Psoas muscle (tissue), 8 donors: ENCODE measurements around the gene SPNS2. TPM values are rescaled to one million over a fixed set of nuclear protein-coding genes. Genes with fewer than 3 reads are reported as not detected.

Experiments used
- ATAC-seq, 4 donors: fragments of 200-7000 bp; cut with Tn5 transposase; one replicate each; pipeline ENCODE4 v1.9.1; 2020; ENCODE audit warnings: moderate library complexity in 3 of 4, mild to moderate bottlenecking in 2 of 4
- DNase-seq, 2 donors: peaks; one replicate each; pipeline ENCODE4 v3.0.0-alpha.2; 2020
- H3K27ac ChIP-seq: fragments of 200-600 bp; one replicate; pipeline ENCODE4 v1.8.0; 2022
- H3K27me3 ChIP-seq, 3 donors: fragments of 200-600 bp in 1 of 3; one replicate each; pipeline versions ENCODE4 v1.6.1 to v1.8.0; 2013 to 2022; ENCODE audit warnings: low read length in 2 of 3, mild to moderate bottlenecking in 2 of 3, moderate library complexity in 1 of 3; ENCODE audit not compliant: insufficient read depth in 3 of 3
- H3K36me3 ChIP-seq, 2 donors: fragments of 200-600 bp in 1 of 2; one replicate each; pipeline versions ENCODE4 v1.6.1 to v1.8.0; 2013 to 2022; ENCODE audit warnings: low read depth in 1 of 2, mild to moderate bottlenecking in 1 of 2, moderate library complexity in 1 of 2; ENCODE audit not compliant: insufficient read depth in 1 of 2
- H3K4me1 ChIP-seq: fragments of 200-600 bp; one replicate; pipeline ENCODE4 v1.8.0; 2022
- H3K4me3 ChIP-seq: fragments of 200-600 bp; one replicate; pipeline ENCODE4 v1.8.0; 2022; ENCODE audit warnings: mild to moderate bottlenecking
- H3K9me3 ChIP-seq: fragments of 200-600 bp; one replicate; pipeline ENCODE4 v1.8.0; 2022
- CTCF ChIP-seq: fragments of 200-600 bp; IDR thresholded peaks from one replicate; pipeline ENCODE4 v1.8.0; 2022; ENCODE audit warnings: antibody characterized with exemption
- WGBS, 3 donors: extraction: QIAGEN DNeasy Blood & Tissue Kit; methylation state at CpG; one replicate each; pipeline versions ENCODE4 v1.1.6 to v1.1.7; 2013; 5-methylcytosine and 5-hydroxymethylcytosine counted together
- intact Hi-C, 2 donors: fragments of 100-400 bp; cut with DNase I; formaldehyde crosslinking; loops; one replicate each; pipeline versions ENCODE4 v1.11.0 to v1.14.2; 2022
- polyA plus RNA-seq, 3 donors: library from polyadenylated mRNA; stranded (reverse); fragments of 200-250 nt; gene quantifications; one replicate each; pipeline ENCODE4 v1.2.3, GENCODE V29; 2013
- total RNA-seq, 4 donors: library from RNA; stranded (reverse); fragmentation: NEBNext Ultra II Directional in 2 of 4; extraction: Animal tissue kit (Norgen Biotek cat#: 25700) in 2 of 4; gene quantifications; one replicate each; pipeline versions ENCODE4 v1.2.1 to v1.2.4, GENCODE V29; 2021 to 2023
- donor health status: healthy with polysubstance abuse.
- donor health status: DM: no; HTN: no; CAD: no; lungs with moderate emphysema.
- donor health status: Bipolar disorder and iron deficiency.
- donor health status: healthy.
- donor health status: DM: yes; HTN: yes; CAD: no.
- donor health status: DM: no; HTN: no; CAD: no.
- donor health status: DM: no; HTN: no; CAD: no.
- donor health status: DM: yes; HTN: yes; CAD: no.

SPNS2 gene
- total and polyA plus RNA-seq, 7 donors = 3.5 to 10.6 (median 6.4) TPM

DNA sequence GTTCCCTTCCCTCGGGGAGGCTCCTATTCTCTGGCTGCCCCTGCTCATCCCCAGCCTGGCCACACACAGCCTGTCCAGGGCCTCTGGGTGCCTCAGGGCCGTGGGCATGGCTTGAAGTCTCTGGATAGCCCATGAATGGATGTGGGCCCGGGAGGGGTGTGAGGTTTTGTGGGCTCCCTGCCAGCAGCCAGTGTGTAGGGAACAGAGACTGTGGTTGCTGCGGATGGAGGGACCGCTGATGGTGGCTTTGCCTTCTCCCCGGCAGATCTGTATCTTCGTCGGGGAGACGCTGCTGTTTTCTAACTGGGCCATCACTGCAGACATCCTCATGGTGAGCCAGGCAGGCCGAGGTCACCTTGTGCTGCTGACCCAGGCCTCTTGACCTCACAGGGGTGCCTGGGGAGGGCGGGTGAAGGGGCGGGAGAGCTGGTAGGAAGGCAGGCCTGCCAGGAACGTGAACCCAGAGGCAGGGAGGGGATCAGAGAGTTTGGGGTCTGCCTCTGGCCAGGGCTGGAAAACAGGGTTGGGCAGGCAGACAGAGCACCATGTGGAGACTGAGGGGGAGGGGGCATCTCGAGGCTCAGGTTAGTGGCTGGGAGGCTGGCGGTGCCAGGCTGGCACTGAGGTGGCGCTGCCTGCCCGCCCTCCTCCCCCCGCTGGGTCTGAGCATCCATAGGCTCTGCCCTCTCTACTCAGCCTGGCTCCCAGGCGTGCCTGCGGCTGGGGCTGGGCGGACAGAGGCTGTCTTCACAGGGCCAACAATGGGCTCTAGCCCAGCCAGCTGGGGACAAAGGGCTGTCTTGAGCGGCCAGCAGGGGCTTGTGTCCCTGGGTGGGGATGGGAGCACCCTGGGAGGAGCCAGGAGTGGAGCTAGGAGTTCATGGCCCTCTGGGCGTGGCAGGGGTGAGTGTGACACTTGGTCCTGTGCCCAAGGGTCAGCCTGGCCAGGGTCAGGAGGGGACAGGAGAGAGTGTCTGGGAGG lies 35.1 kb downstream of the SPNS2 start:
- 58 to 60% (median 58%) methylated on average over 20 to 23 of the region's 23 CpGs for WGBS, 3 donors
- DNase-seq = peak; percentile 26 to 65

GRCh38 chr17:4534515-4534914 lies 35.8 kb downstream of the SPNS2 start:
- ATAC-seq = peak in 2 of 4 donors; percentile 7 to 31

More for the DNA sequence above, 35.1 kb downstream of the SPNS2 start:
- Histone ChIP-seq H3K4me3 (no peak overlapping the region), H3K27me3 (no peaks in the 10 kb centered on the region), H3K9me3 (no peaks in the 10 kb centered on the region), H3K27ac (peak overlapping the region; percentile 15), H3K36me3 (peaks cover 0 to 12% of the 10 kb centered on the region in 2 donors), H3K4me1 (peaks cover 17% of the 10 kb centered on the region)
- peak in 3 of 4 donors; percentile 15 to 22 (median 19) for ATAC-seq
- intact Hi-C loops = no loop called here
- TF ChIP-seq CTCF = no peak

DNA sequence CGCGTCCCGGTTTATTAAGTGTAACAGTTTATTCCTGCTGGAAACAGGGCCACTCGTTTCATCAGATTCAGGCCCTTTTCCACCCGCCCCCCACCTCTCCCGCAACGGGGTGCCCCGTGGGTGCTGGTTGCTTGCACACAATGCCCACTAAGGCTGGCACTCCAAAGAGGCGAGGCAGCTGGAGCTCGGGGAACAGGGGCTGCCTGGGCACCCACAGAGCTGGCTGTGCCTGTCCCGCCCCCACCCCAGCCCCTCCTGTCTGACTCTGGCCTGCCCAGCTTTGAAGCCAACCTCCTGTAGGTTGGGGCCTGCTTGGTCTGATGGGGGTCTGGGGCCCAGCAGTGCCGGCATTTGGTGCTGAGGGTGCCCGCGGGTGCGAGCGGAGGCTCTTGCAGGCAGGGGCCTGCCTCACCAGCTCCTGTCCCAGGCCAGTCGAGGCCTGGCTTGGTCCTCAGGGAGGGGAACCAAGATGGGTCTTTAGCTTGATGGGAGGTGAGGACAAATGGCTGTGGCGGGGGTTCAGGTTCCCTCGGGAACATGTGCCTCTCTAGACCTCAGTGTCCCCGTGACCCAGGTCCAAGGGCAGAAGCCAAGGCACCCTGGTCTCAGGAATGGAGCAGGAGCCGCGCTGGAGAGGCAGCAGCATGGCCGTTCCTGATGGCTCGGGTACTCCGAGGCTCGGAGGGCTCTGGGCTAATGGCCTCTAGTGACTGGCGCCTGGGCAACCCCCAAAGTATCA lies 36.4 kb downstream of the SPNS2 start:
- no peak for TF ChIP-seq CTCF
- peaks cover 17% of the 10 kb centered on the region for H3K4me1 ChIP-seq

More at GRCh38 chr17:4534515-4534914, 35.8 kb downstream of the SPNS2 start:
- intact Hi-C loops = no loop called here
- no peaks in the 10 kb centered on the region for H3K9me3 ChIP-seq
- H3K4me1 ChIP-seq = peaks cover 17% of the 10 kb centered on the region
- DNase-seq = peak in 1 of 2 donors; percentile 14
- no peak for TF ChIP-seq CTCF
- no peak overlapping the region for H3K4me3 ChIP-seq
- no peaks in the 10 kb centered on the region for H3K27me3 ChIP-seq
- peaks cover 0 to 19% of the 10 kb centered on the region in 2 donors for H3K36me3 ChIP-seq
- WGBS, 3 donors = 37 to 43% (median 38%) methylated on average over 14 to 17 of the region's 17 CpGs
- peak overlapping the region; percentile 15 for H3K27ac ChIP-seq

GRCh38 chr17:4535667-4536258 lies 37.1 kb downstream of the SPNS2 start:
- peak; percentile 30 to 57 for DNase-seq
- TF ChIP-seq CTCF = no peak
- Histone ChIP-seq H3K36me3 (peaks cover 0 to 32% of the 10 kb centered on the region in 2 donors), H3K4me3 (peak overlapping the region; percentile 7), H3K27me3 (no peaks in the 10 kb centered on the region), H3K27ac (peak overlapping the region; percentile 58), H3K9me3 (no peaks in the 10 kb centered on the region), H3K4me1 (peaks cover 17% of the 10 kb centered on the region)
- ATAC-seq = peak; percentile 3 to 35 (median 24)
- WGBS, 3 donors = 39 to 52% (median 50%) methylated on average over 14 to 19 of the region's 19 CpGs
- intact Hi-C loops = no loop called here

More for the DNA sequence above, 36.4 kb downstream of the SPNS2 start:
- 61 to 67% (median 63%) methylated on average over 25 to 27 of the region's 27 CpGs for WGBS, 3 donors
- Histone ChIP-seq H3K9me3 (no peaks in the 10 kb centered on the region), H3K36me3 (peaks cover 0 to 25% of the 10 kb centered on the region in 2 donors), H3K27me3 (no peaks in the 10 kb centered on the region), H3K27ac (no peak overlapping the region), H3K4me3 (no peak overlapping the region)
- ATAC-seq (peak in 3 of 4 donors; percentile 1 to 6 (median 4)), DNase-seq (peak in 1 of 2 donors; percentile 16)
- intact Hi-C loops = no loop called here
